OCI-LY7 (cell line): ENCODE measurements around the gene SLC41A3. TPM values are rescaled to one million over a fixed set of nuclear protein-coding genes. Genes with fewer than 3 reads are reported as not detected.

Experiments used
- BruUV-seq: library from RNA; stranded (reverse); fragments of 400-500 nt; replicated peaks from 2 replicates; lab custom pipeline; 2021; lab: Mats Ljungman, UMichigan
- CTCF ChIA-PET: fragments of 300-600 bp; sonication (Branson Sonifier 250); formaldehyde crosslinking; loops from one replicate; lab custom pipeline; 2022; ENCODE audit warnings: antibody characterized with exemption; ENCODE audit not compliant: unreplicated experiment; lab: Charles Lee
- POLR2A ChIA-PET: fragments of 300-600 bp; sonication (Branson Sonifier 250); formaldehyde crosslinking; loops from one replicate; lab custom pipeline; 2022; ENCODE audit warnings: antibody characterized with exemption; lab: Charles Lee
- DNase-seq: peaks from one replicate; pipeline ENCODE4 v3.0.0-alpha.2; 2015; ENCODE audit warnings: low spot score
- H2AFZ ChIP-seq: fragments of 200-600 bp; sonication (generic), shearing (Covaris generic); 2 replicates; pipeline ENCODE4 v1.6.1; 2014; ENCODE audit warnings: mild to moderate bottlenecking, antibody characterized with exemption, low read length, moderate library complexity
- H3K27ac ChIP-seq: fragments of 200-600 bp; sonication (generic); 2 replicates; pipeline ENCODE4 v1.5.1; 2014; ENCODE audit warnings: mixed run types, low read depth, mild to moderate bottlenecking, moderate library complexity, low read length, inconsistent platforms; ENCODE audit not compliant: poor library complexity, severe bottlenecking
- H3K36me3 ChIP-seq: fragments of 200-600 bp; sonication (generic); 2 replicates; pipeline ENCODE4 v1.6.1; 2014; ENCODE audit warnings: mild to moderate bottlenecking, antibody characterized with exemption, low read length, moderate library complexity, mixed read lengths; ENCODE audit not compliant: insufficient read depth
- H3K4me1 ChIP-seq: fragments of 200-600 bp; sonication (generic); 2 replicates; pipeline ENCODE4 v1.5.1; 2014; ENCODE audit warnings: mild to moderate bottlenecking, low read length; ENCODE audit not compliant: insufficient read depth, poor library complexity, severe bottlenecking
- H3K4me2 ChIP-seq: fragments of 200-600 bp; sonication (generic); 2 replicates; pipeline ENCODE4 v1.6.1; 2014; ENCODE audit warnings: mild to moderate bottlenecking, low read length
- H3K4me3 ChIP-seq: fragments of 200-600 bp; sonication (generic); 2 replicates; pipeline ENCODE4 v1.5.1; 2014; ENCODE audit warnings: mild to moderate bottlenecking, low read depth, low read length; ENCODE audit not compliant: poor library complexity, severe bottlenecking
- H3K79me2 ChIP-seq: fragments of 200-600 bp; sonication (generic); 2 replicates; pipeline ENCODE4 v1.6.1; 2016; ENCODE audit warnings: low read depth, mild to moderate bottlenecking, low read length, moderate library complexity, mixed read lengths; ENCODE audit not compliant: insufficient read depth
- H3K9me2 ChIP-seq: fragments of 200-600 bp; sonication (generic); 2 replicates; pipeline ENCODE4 v1.6.1; 2016; ENCODE audit warnings: mild to moderate bottlenecking, low read length, mixed read lengths; ENCODE audit not compliant: insufficient read depth
- H3K9me3 ChIP-seq: fragments of 200-600 bp; sonication (generic); 2 replicates; pipeline ENCODE4 v1.6.1; 2014; ENCODE audit warnings: mild to moderate bottlenecking, mixed run types, low read length, mixed read lengths
- H4K20me1 ChIP-seq: fragments of 200-600 bp; sonication (generic); 2 replicates; pipeline ENCODE4 v1.6.1; 2014; ENCODE audit warnings: mild to moderate bottlenecking, antibody characterized with exemption, low read length, moderate library complexity, mixed read lengths; ENCODE audit not compliant: insufficient read depth
- CTCF ChIP-seq: fragments of 200-600 bp; sonication (generic); conservative IDR thresholded peaks from 2 replicates; pipeline ENCODE4 v1.5.1; 2014; ENCODE audit warnings: mild to moderate bottlenecking, antibody characterized with exemption, low read length, moderate library complexity, mixed read lengths
- EZH2phosphoT487 ChIP-seq: fragments of 200-600 bp; sonication (generic); IDR thresholded peaks from 2 replicates; pipeline ENCODE4 v1.6.1; 2018; ENCODE audit warnings: low read depth, borderline replicate concordance, mild to moderate bottlenecking, mixed run types, antibody characterized with exemption, low read length, moderate library complexity, mixed read lengths
- intact Hi-C: fragments of 100-400 bp; cut with micrococcal nuclease; formaldehyde crosslinking; loops from one replicate; pipeline ENCODE4 v1.10.0; 2022; ENCODE audit not compliant: unreplicated experiment
- total RNA-seq, 2 experiments: library from RNA; depleted of rRNA in 1 of 2; stranded (reverse); fragments of >200 nt in 1 of 2; shearing (Covaris generic) in 1 of 2; gene quantifications; 2 replicates each; pipeline ENCODE4 v1.2.3, GENCODE V29; 2014 to 2022

SLC41A3 gene
- total RNA-seq, 2 experiments from 2014 or later, result 31.9 to 35.9 TPM

GRCh38 chr3:126130981-126131745 lies 47.2 kb upstream of the SLC41A3 start:
- no TSS peak for BruUV-seq
- no peaks in the 10 kb centered on the region for H3K79me2 ChIP-seq
- TF ChIP-seq CTCF (no peak), EZH2phosphoT487 (no peak)
- no peaks in the 10 kb centered on the region for H3K4me1 ChIP-seq
- H3K4me2 ChIP-seq, result no peak overlapping the region
- H2AFZ ChIP-seq, result no peak overlapping the region
- POLR2A ChIA-PET, result interaction anchor here (1.1 kb wide), 1 partner anchor 10 kb away, joined by 3 read pairs; no protein-coding TSS in a partner anchor
- no peaks in the 10 kb centered on the region for H3K9me3 ChIP-seq
- H3K4me3 ChIP-seq, result no peak overlapping the region
- no peaks in the 10 kb centered on the region for H3K36me3 ChIP-seq
- no peaks in the 10 kb centered on the region for H3K9me2 ChIP-seq
- DNase-seq, result no peak
- intact Hi-C loops, result no loop called here
- H3K27ac ChIP-seq, result no peak overlapping the region
- H4K20me1 ChIP-seq, result no peaks in the 10 kb centered on the region
- CTCF ChIA-PET, result no interaction called here

GRCh38 chr3:126130081-126130855 lies 46.3 kb upstream of the SLC41A3 start:
- Histone ChIP-seq H3K36me3 (no peaks in the 10 kb centered on the region), H3K4me3 (no peak overlapping the region), H3K79me2 (no peaks in the 10 kb centered on the region), H3K9me3 (no peaks in the 10 kb centered on the region), H2AFZ (no peak overlapping the region), H3K9me2 (no peaks in the 10 kb centered on the region), H3K4me1 (no peaks in the 10 kb centered on the region), H3K4me2 (no peak overlapping the region), H4K20me1 (no peaks in the 10 kb centered on the region), H3K27ac (no peak overlapping the region)
- ChIA-PET CTCF (interaction anchor here (0.6 kb wide), 1 partner anchor 266 kb away, joined by 9 read pairs; no protein-coding TSS in a partner anchor), POLR2A (no interaction called here)
- no TSS peak for BruUV-seq
- intact Hi-C loops, result no loop called here
- no peak for DNase-seq
- TF ChIP-seq CTCF, result no peak
- no peak for TF ChIP-seq EZH2phosphoT487
